ENCODE measurements around the gene F5.

- TF ChIP-seq POLR2AphosphoS5 (IDR thresholded peaks at IDR 0.05; ENCODE audit: borderline replicate concordance, low read depth, low read length): no peak
- TF ChIP-seq EZH2 (IDR thresholded peaks at IDR 0.05): no peak
- TF ChIP-seq FOXP2 (optimal IDR thresholded peaks at IDR 0.05; ENCODE audit: control extremely low read depth, extremely low read length, insufficient read depth): no peak
Measured at GRCh38 chr1:169513208-169513607, 73.1 kb downstream of the F5 start.
